ENCODE measurements around the gene MAPKAPK5.
A peak's percentile ranks its signal among the peaks of the same experiment; 100 is the strongest.

The MAPKAPK5 gene

DNA sequence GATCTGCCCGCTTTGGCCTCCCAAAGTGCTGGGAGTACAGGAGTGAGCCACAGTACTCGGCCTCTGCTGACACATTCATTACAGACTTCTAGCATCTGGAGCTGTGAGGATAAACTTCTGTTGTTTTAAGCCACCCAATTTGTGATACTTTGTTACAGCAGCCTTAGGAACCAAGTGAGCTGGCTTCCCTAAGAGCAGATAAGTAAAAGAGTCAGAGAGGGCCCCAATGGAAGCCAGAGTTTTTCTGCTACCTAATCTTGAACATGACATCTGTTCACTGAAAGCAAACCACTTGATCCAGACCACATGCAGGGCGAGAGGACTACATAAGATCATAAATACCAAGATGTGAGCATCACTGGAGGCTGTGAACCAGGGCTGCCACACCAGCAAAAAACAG is 3.7 kb upstream of the MAPKAPK5 start:
- TF ChIP-seq ZFX (IDR thresholded peaks at IDR 0.05) = no peak
- TF ChIP-seq, protein P1, sequence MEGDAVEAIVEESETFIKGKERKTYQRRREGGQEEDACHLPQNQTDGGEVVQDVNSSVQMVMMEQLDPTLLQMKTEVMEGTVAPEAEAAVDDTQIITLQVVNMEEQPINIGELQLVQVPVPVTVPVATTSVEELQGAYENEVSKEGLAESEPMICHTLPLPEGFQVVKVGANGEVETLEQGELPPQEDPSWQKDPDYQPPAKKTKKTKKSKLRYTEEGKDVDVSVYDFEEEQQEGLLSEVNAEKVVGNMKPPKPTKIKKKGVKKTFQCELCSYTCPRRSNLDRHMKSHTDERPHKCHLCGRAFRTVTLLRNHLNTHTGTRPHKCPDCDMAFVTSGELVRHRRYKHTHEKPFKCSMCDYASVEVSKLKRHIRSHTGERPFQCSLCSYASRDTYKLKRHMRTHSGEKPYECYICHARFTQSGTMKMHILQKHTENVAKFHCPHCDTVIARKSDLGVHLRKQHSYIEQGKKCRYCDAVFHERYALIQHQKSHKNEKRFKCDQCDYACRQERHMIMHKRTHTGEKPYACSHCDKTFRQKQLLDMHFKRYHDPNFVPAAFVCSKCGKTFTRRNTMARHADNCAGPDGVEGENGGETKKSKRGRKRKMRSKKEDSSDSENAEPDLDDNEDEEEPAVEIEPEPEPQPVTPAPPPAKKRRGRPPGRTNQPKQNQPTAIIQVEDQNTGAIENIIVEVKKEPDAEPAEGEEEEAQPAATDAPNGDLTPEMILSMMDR (conservative IDR thresholded peaks at IDR 0.05) = no peak
- H3K27ac ChIP-seq = no peak overlapping the region

DNA sequence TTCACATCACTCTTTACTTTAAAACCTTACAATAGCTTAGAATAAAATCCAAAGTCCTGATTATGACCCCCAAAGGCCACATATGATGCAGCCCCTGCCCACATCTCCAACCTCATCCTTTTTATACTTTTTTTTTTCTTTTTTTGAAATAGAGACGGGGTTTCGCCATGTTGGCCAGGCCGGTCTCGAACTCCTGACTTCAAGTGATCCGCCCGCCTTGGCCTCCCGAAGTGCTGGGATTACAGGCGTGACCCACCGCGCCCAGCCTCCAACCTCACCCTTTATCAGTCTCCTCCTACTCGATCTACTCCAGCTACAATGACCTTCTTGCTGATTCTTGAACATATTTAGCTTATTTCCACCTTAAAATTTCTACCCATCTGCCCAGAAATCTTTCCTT is 1.2 kb upstream of the MAPKAPK5 start:
- H3K27ac ChIP-seq = peak overlapping the region; percentile 97
- TF ChIP-seq, protein P1 (conservative IDR thresholded peaks at IDR 0.05) = no peak
- no peak for TF ChIP-seq ZFX (IDR thresholded peaks at IDR 0.05)

DNA sequence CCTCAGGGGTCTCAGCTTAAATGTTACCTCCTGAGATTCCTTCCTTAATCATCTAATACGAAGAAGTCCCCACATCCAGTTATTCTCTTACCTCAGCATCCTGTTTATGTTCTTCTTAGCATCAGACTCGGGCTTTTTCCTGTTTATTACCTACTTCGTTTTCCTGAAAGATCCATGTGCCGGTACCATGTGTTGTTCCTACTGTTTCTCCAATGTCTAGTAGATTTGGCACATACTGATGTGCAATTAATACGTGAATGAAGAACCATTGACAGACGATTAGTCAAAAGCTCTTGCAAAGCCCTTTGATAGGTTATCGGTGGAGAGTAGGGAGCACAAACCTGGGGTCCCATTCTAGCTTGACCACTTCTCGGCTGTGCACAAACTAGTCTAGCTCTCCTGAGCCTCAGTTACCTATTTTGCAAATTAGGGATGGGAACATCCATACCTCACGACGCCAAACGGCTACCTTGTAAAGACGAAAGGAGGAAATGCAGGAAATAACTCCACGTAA is 735 bp upstream of the MAPKAPK5 start:
- H3K27ac ChIP-seq = peak overlapping the region; percentile 97
- TF ChIP-seq ZFX (IDR thresholded peaks at IDR 0.05) = no peak
- TF ChIP-seq, protein P1 (conservative IDR thresholded peaks at IDR 0.05) = no peak

DNA sequence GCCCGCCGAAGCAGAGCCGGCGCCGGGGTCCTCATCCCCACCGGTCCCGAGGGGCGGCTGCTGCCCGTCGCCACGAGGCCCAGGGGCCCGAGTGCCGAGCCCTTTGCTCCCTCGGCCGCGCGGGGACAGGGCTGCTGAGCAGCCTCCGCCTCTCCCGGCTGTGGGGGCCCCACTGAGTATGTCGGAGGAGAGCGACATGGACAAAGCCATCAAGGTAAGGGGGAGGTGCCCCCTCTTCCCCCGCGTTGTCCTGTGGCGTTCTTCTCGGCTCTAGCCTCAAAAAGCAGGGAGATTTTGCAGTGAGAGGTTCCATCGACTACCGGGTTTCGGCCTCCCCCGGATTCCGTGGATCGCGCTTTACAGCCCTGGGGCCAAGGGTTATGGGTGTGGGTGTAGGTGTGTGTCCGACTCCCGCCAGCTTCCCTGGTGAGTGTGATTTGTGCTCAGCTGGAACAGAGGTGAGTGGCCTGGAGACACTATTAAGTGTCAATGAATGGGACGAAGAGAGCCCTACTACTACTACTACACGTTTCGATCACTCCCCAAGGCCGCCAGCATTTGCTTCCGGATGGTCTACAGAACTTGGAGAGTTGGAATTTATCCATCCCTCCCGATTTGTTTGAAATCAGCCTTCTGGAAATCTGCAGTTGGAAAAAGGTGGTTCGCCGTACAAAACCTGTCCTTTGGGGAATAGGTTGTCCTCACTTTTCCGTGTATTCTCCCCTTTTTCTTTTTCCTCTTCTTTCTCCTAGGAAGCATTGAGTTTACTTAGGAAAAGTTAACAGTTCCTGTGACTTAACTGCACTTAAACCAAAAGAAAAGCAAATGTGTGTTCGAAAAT is 748 bp downstream of the MAPKAPK5 start:
- peak overlapping the region; percentile 97 for H3K27ac ChIP-seq
- TF ChIP-seq, protein P1 (conservative IDR thresholded peaks at IDR 0.05) = no peak
- TF ChIP-seq ZFX (IDR thresholded peaks at IDR 0.05) = peak; percentile 70

DNA sequence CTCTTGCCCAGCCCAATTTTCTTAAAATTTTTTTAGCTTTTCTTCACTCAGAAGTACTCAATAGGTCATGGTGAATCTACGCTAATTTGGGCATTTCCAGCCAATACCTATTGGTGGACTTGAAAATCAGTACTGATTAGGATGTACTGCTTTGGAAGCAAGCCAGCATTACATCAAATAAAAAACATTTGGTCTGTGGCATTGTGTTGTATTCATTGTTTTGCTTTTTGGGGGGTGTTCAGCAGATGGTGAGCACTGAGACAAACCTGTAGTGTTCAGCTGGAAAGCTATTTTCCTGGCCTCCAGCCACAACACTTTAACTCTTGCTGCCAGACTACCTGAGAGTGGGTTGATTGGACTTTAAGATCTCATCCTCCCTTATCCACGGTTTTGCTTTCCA is 4.0 kb downstream of the MAPKAPK5 start:
- TF ChIP-seq, protein P1 (conservative IDR thresholded peaks at IDR 0.05) = no peak
- H3K27ac ChIP-seq = no peak overlapping the region

DNA sequence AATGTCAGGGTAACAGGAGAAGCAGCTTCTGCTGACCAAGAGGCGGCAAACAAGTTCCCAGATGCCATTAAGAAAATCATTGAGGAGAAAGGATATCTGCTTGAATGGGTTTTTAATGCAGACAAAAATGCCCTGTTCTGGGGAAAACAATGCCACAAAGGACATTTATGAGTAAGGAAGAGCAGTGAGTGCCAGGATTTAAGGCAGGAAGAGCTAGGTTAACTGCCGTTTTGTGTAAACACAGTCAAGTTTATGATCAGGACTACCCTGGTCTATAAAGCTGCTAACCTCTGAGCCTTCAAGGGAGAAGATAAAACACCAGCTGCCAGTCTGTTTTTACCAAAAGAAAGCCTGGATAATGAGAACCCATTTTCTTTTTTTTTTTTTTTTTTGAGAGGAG is 8.5 kb downstream of the MAPKAPK5 start:
- H3K27ac ChIP-seq = peak overlapping the region; percentile 56
- no peak for TF ChIP-seq ZFX (IDR thresholded peaks at IDR 0.05)
- TF ChIP-seq, protein P1 (conservative IDR thresholded peaks at IDR 0.05) = no peak

DNA sequence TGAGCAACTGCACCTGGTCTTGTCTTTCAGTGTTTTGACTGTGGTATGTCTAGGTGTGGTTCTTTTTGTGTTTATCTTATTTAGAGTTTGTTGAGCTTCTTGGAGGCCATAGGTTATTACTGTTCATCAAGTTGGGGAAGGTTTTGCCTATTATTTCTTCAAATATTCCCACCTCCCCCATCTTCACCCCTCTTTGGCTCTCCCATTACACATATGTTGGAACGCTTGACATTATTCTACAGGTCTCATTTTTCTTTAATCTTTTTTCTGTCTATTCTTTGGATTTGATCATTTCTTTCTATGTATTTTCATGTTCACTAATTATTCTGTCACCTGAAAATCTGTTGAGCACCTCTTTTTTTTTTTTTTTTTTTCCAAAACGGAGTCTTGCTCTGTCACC is 16.2 kb downstream of the MAPKAPK5 start:
- TF ChIP-seq, protein P1 (conservative IDR thresholded peaks at IDR 0.05) = no peak
- TF ChIP-seq ZFX (IDR thresholded peaks at IDR 0.05) = no peak
- no peak overlapping the region for H3K27ac ChIP-seq

Measured in C4-2B (cell line).